Activated CD8-positive, alpha-beta T cell treated with anti-CD3 and anti-CD28 coated beads for 36 hours (primary cell): ENCODE measurements around the gene PIP5KL1. TPM values are rescaled to one million over a fixed set of nuclear protein-coding genes. Genes with fewer than 3 reads are reported as not detected.
A peak's percentile ranks its signal among the peaks of the same experiment; 100 is the strongest.

Experiments used
- ATAC-seq: fragments of 200-7000 bp; cut with Tn5 transposase; one replicate; pipeline ENCODE4 v1.10.0; 2021; ENCODE audit warnings: mild to moderate bottlenecking, moderate library complexity
- CTCF ChIA-PET: fragments of 350-600 bp; sonication (Branson Sonifier 250); formaldehyde crosslinking; loops from one replicate; lab custom pipeline; 2021; ENCODE audit warnings: antibody characterized with exemption; lab: Charles Lee
- POLR2A ChIA-PET: fragments of 350-600 bp; sonication (Branson Sonifier 250); formaldehyde crosslinking; loops from one replicate; lab custom pipeline; 2021; ENCODE audit warnings: antibody characterized with exemption; lab: Charles Lee
- DNase-seq: peaks from one replicate; pipeline ENCODE4 v3.0.0-alpha.2; 2020
- H3K27ac Mint-ChIP-seq: one replicate; pipeline ENCODE4 v1.8.0; 2021; ENCODE audit warnings: mild to moderate bottlenecking, mixed read lengths
- H3K27me3 Mint-ChIP-seq: one replicate; pipeline ENCODE4 v1.8.0; 2021; ENCODE audit warnings: mixed read lengths
- H3K36me3 Mint-ChIP-seq: one replicate; pipeline ENCODE4 v1.8.0; 2021; ENCODE audit warnings: low read depth, mixed read lengths
- H3K4me1 Mint-ChIP-seq: one replicate; pipeline ENCODE4 v1.8.0; 2021; ENCODE audit warnings: low read depth, mixed read lengths
- H3K4me3 Mint-ChIP-seq: one replicate; pipeline ENCODE4 v1.8.0; 2021; ENCODE audit warnings: mild to moderate bottlenecking, moderate library complexity, mixed read lengths
- H3K9me3 Mint-ChIP-seq: one replicate; pipeline ENCODE4 v1.8.0; 2021; ENCODE audit warnings: mixed read lengths
- CTCF ChIP-seq: fragments of 200-600 bp; IDR thresholded peaks from one replicate; pipeline ENCODE4 v1.8.0; 2022; ENCODE audit warnings: antibody characterized with exemption, mild to moderate bottlenecking
- intact Hi-C: fragments of 100-400 bp; cut with micrococcal nuclease; formaldehyde crosslinking; loops from one replicate; pipeline ENCODE4 v1.10.0; 2022
- total RNA-seq, 2 experiments: library from RNA; stranded (reverse); gene quantifications; one replicate each; pipeline ENCODE4 v1.2.3, GENCODE V29; 2021

PIP5KL1 gene
- total RNA-seq, 2 experiments from 2014 or later: 1.7 to 2.5 TPM

GRCh38 chr9:127927201-127927987, 3.2 kb downstream of the PIP5KL1 start:
- Mint-ChIP-seq H3K4me3 (peak overlapping the region; percentile 66), H3K9me3 (no peaks in the 10 kb centered on the region), H3K27ac (no peak overlapping the region), H3K4me1 (peaks cover 24% of the 10 kb centered on the region), H3K36me3 (peaks cover 2% of the 10 kb centered on the region), H3K27me3 (peaks cover 4% of the 10 kb centered on the region)
- ChIA-PET POLR2A (interaction anchor here (0.6 to 1.9 kb wide), 2 partner anchors 10 to 161 kb away, joined by 3 to 13 read pairs; partner anchors contain the start of gene DPM2), CTCF (interaction anchor here (0.6 kb wide), 1 partner anchor 38 kb away, joined by 3 read pairs; no protein-coding TSS in a partner anchor)
- peak; percentile 88 for DNase-seq
- TF ChIP-seq CTCF: no peak
- intact Hi-C loops: no loop called here
- peak; percentile 47 for ATAC-seq

- H3K27me3 Mint-ChIP-seq: peaks cover 4% of the 10 kb centered on the region
- peaks cover 2% of the 10 kb centered on the region for H3K36me3 Mint-ChIP-seq
- H3K9me3 Mint-ChIP-seq: no peaks in the 10 kb centered on the region
- H3K4me3 Mint-ChIP-seq: peak overlapping the region; percentile 66
- intact Hi-C loops: no loop called here
- peaks cover 24% of the 10 kb centered on the region for H3K4me1 Mint-ChIP-seq
- POLR2A ChIA-PET: no interaction called here
- H3K27ac Mint-ChIP-seq: no peak overlapping the region
- TF ChIP-seq CTCF: no peak
- DNase-seq (peak; percentile 58), ATAC-seq (peak; percentile 10)
- CTCF ChIA-PET: interaction anchor here (1.2 kb wide), 1 partner anchor 57 kb away, joined by 5 read pairs; no protein-coding TSS in a partner anchor
These were observed 3.7 kb downstream of the PIP5KL1 start for GRCh38 chr9:127926906-127927200.

- Mint-ChIP-seq H3K27me3 (peaks cover 4% of the 10 kb centered on the region), H3K36me3 (no peaks in the 10 kb centered on the region), H3K4me3 (peak overlapping the region; percentile 66), H3K4me1 (peaks cover 22% of the 10 kb centered on the region), H3K27ac (no peak overlapping the region), H3K9me3 (no peaks in the 10 kb centered on the region)
- no peak for ATAC-seq
- no peak for TF ChIP-seq CTCF
- DNase-seq: no peak
- CTCF ChIA-PET: interaction anchor here (1.1 to 1.3 kb wide), 4 partner anchors 56 to 400 kb away, joined by 3 to 5 read pairs (median 4); partner anchors contain the start of gene TOR2A
- intact Hi-C loops: no loop called here
- POLR2A ChIA-PET: interaction anchor here (0.6 to 1.1 kb wide), 4 partner anchors 9 to 150 kb away, joined by 3 to 5 read pairs (median 4); partner anchors contain the start of gene ST6GALNAC4
These were observed 4.3 kb downstream of the PIP5KL1 start for GRCh38 chr9:127925959-127926905.

- CTCF ChIA-PET: interaction anchor here (0.8 to 1.7 kb wide), 4 partner anchors 18 to 399 kb away, joined by 3 to 5 read pairs (median 4); partner anchors contain the start of gene TOR2A
- POLR2A ChIA-PET: interaction anchor here (1.5 kb wide), 1 partner anchor 136 kb away, joined by 4 read pairs; no protein-coding TSS in a partner anchor
- Mint-ChIP-seq H3K36me3 (no peaks in the 10 kb centered on the region), H3K4me3 (no peak overlapping the region), H3K9me3 (no peaks in the 10 kb centered on the region), H3K27ac (no peak overlapping the region), H3K4me1 (peaks cover 15% of the 10 kb centered on the region), H3K27me3 (peaks cover 4% of the 10 kb centered on the region)
- intact Hi-C loops: no loop called here
- ATAC-seq (no peak), DNase-seq (no peak)
- TF ChIP-seq CTCF: no peak
These were observed 5.7 kb downstream of the PIP5KL1 start for GRCh38 chr9:127924736-127925444.
